Neural cell (in vitro differentiated cells): ENCODE results near the gene COG8. TPM values are rescaled to one million over a fixed set of nuclear protein-coding genes. Genes with fewer than 3 reads are reported as not detected.

Experiments
- H2AFZ ChIP-seq: fragments of 200-600, 300-800 bp; sonication (generic), shearing (Covaris generic); 2 replicates; pipeline ENCODE4 v1.6.0; 2014; ENCODE audit warnings: low read depth, mild to moderate bottlenecking, antibody characterized with exemption, low read length, moderate library complexity
- H3F3A ChIP-seq: fragments of 200-600 bp; shearing (Covaris generic); 2 replicates; pipeline ENCODE4 v1.6.1; 2016; ENCODE audit warnings: mild to moderate bottlenecking, moderate library complexity, mixed read lengths, antibody characterized with exemption, low read length; ENCODE audit not compliant: insufficient read depth, poor library complexity, severe bottlenecking
- H3K27ac ChIP-seq: fragments of 200-600, 300-800 bp; sonication (generic), shearing (Covaris generic); 2 replicates; pipeline ENCODE4 v1.5.1; 2014; ENCODE audit warnings: mild to moderate bottlenecking, low read length, moderate library complexity
- H3K27me3 ChIP-seq: fragments of 300-800, 200-600 bp; sonication (generic), shearing (Covaris generic); 2 replicates; pipeline ENCODE4 v1.6.0; 2014; ENCODE audit warnings: mild to moderate bottlenecking, low read depth, low read length, moderate library complexity; ENCODE audit not compliant: insufficient read depth
- H3K36me3 ChIP-seq: fragments of 300-800, 200-600 bp; sonication (generic), shearing (Covaris generic); 2 replicates; pipeline ENCODE4 v1.5.1; 2014; ENCODE audit warnings: mild to moderate bottlenecking, antibody characterized with exemption, low read length, moderate library complexity; ENCODE audit not compliant: insufficient read depth
- H3K4me2 ChIP-seq: fragments of 300-800, 200-600 bp; sonication (generic), shearing (Covaris generic); 2 replicates; pipeline ENCODE4 v1.6.0; 2014; ENCODE audit warnings: mild to moderate bottlenecking, low read length
- H3K4me3 ChIP-seq: fragments of 300-800, 200-600 bp; sonication (generic), shearing (Covaris generic); 2 replicates; pipeline ENCODE4 v1.5.1; 2014; ENCODE audit warnings: mild to moderate bottlenecking, low read length, moderate library complexity
- H3K79me2 ChIP-seq: fragments of 200-600 bp; shearing (Covaris generic); replicated peaks from 2 replicates; pipeline ENCODE4 v1.6.0; 2014; ENCODE audit warnings: mild to moderate bottlenecking, low read length, moderate library complexity; ENCODE audit not compliant: insufficient read depth
- H3K9ac ChIP-seq: fragments of 300-800, 200-600 bp; sonication (generic), shearing (Covaris generic); 2 replicates; pipeline ENCODE4 v1.6.1; 2016; ENCODE audit warnings: mild to moderate bottlenecking, low read length, mixed read lengths
- H3K9me2 ChIP-seq: fragments of 200-600 bp; shearing (Covaris generic); 2 replicates; pipeline ENCODE4 v1.6.1; 2016; ENCODE audit warnings: mild to moderate bottlenecking, low read length, mixed read lengths; ENCODE audit not compliant: insufficient read depth
- H3K9me3 ChIP-seq: fragments of 200-600, 300-800 bp; sonication (generic), shearing (Covaris generic); 2 replicates; pipeline ENCODE4 v1.6.1; 2016; ENCODE audit warnings: mild to moderate bottlenecking, mixed run types, low read length, moderate library complexity, mixed read lengths
- H4K20me1 ChIP-seq: fragments of 200-600 bp; shearing (Covaris generic); 2 replicates; pipeline ENCODE4 v1.6.1; 2016; ENCODE audit warnings: mild to moderate bottlenecking, mixed run types; ENCODE audit not compliant: insufficient read depth
- CTCF ChIP-seq: fragments of 450-650 bp; IDR thresholded peaks from 2 replicates; pipeline ENCODE4 v1.5.1; 2014; ENCODE audit warnings: antibody characterized with exemption, mild to moderate bottlenecking, moderate library complexity; ENCODE audit not compliant: poor library complexity, severe bottlenecking
- EP300 ChIP-seq: fragments of 450-650 bp; conservative IDR thresholded peaks from 2 replicates; pipeline ENCODE4 v1.6.1; 2014; ENCODE audit warnings: antibody characterized with exemption, mild to moderate bottlenecking, moderate library complexity; ENCODE audit not compliant: poor library complexity, severe bottlenecking
- EZH2 ChIP-seq: fragments of 200-600, 300-800 bp; shearing (Covaris generic), sonication (generic); IDR thresholded peaks from 2 replicates; pipeline ENCODE4 v1.6.1; 2014; ENCODE audit warnings: antibody characterized with exemption, low read length, borderline replicate concordance, mild to moderate bottlenecking; ENCODE audit not compliant: insufficient read depth, poor library complexity, severe bottlenecking
- MXI1 ChIP-seq: fragments of 450-650 bp; conservative IDR thresholded peaks from 2 replicates; pipeline ENCODE4 v1.6.1; 2014; ENCODE audit warnings: antibody characterized with exemption, mild to moderate bottlenecking; ENCODE audit not compliant: poor library complexity, severe bottlenecking
- POLR2AphosphoS5 ChIP-seq: IDR thresholded peaks from 2 replicates; pipeline ENCODE4 v1.6.1; 2012
- RAD21 ChIP-seq: fragments of 450-650 bp; conservative IDR thresholded peaks from 2 replicates; pipeline ENCODE4 v1.6.1; 2014; ENCODE audit warnings: antibody characterized with exemption, mild to moderate bottlenecking, moderate library complexity
- REST ChIP-seq: IDR thresholded peaks from 2 replicates; pipeline ENCODE4 v1.6.1; 2012; ENCODE audit warnings: borderline replicate concordance
- SMC3 ChIP-seq: fragments of 450-650 bp; conservative IDR thresholded peaks from 2 replicates; pipeline ENCODE4 v1.6.1; 2014; ENCODE audit warnings: antibody characterized with exemption, mild to moderate bottlenecking, moderate library complexity; ENCODE audit not compliant: poor library complexity
- TAF1 ChIP-seq: IDR thresholded peaks from 2 replicates; pipeline ENCODE4 v1.6.1; 2012; ENCODE audit warnings: low read depth
- polyA plus RNA-seq: library from polyadenylated mRNA; depleted of rRNA; stranded (reverse); fragments of >200 nt; gene quantifications from 2 replicates; pipeline ENCODE4 v1.2.3, GENCODE V29; 2014

COG8 gene
- polyA plus RNA-seq, 1 donor from 2014 or later = 27.8 TPM

GRCh38 chr16:69381231-69381630 is 41.9 kb upstream of the COG8 start:
- H3K27me3 ChIP-seq = no peaks in the 10 kb centered on the region
- H3K4me2 ChIP-seq = no peak overlapping the region
- no peaks in the 10 kb centered on the region for H3K9me3 ChIP-seq
- no peaks in the 10 kb centered on the region for H3F3A ChIP-seq
- no peaks in the 10 kb centered on the region for H4K20me1 ChIP-seq
- H3K79me2 ChIP-seq = peaks cover 17% of the 10 kb centered on the region
- no peak overlapping the region for H3K27ac ChIP-seq
- no peak overlapping the region for H2AFZ ChIP-seq
- TF ChIP-seq CTCF (no peak), EZH2 (no peak), TAF1 (no peak), MXI1 (no peak)
- H3K4me3 ChIP-seq = no peak overlapping the region
- H3K9ac ChIP-seq = no peak overlapping the region
- H3K9me2 ChIP-seq = no peaks in the 10 kb centered on the region
- no peaks in the 10 kb centered on the region for H3K36me3 ChIP-seq

- no peaks in the 10 kb centered on the region for H3F3A ChIP-seq
- H3K9me2 ChIP-seq = no peaks in the 10 kb centered on the region
- no peaks in the 10 kb centered on the region for H3K36me3 ChIP-seq
- no peak overlapping the region for H3K4me2 ChIP-seq
- H3K79me2 ChIP-seq = peaks cover 4% of the 10 kb centered on the region
- H3K9ac ChIP-seq = no peak overlapping the region
- no peak overlapping the region for H2AFZ ChIP-seq
- no peaks in the 10 kb centered on the region for H4K20me1 ChIP-seq
- TF ChIP-seq MXI1 (no peak), EP300 (no peak), SMC3 (no peak), EZH2 (no peak), POLR2AphosphoS5 (no peak), TAF1 (no peak), CTCF (no peak), REST (no peak), RAD21 (no peak)
- no peaks in the 10 kb centered on the region for H3K27me3 ChIP-seq
- no peak overlapping the region for H3K27ac ChIP-seq
- no peak overlapping the region for H3K4me3 ChIP-seq
- H3K9me3 ChIP-seq = no peaks in the 10 kb centered on the region
These were observed 39.4 kb upstream of the COG8 start for GRCh38 chr16:69378760-69379159.
